HepG2 (cell line): Measurements from ENCODE around the gene PRXL2B. TPM values are rescaled to one million over a fixed set of nuclear protein-coding genes. Genes with fewer than 3 reads are reported as not detected.

Experiments
- CAMTA2 ChIP-seq: sonication (generic); formaldehyde crosslinking; IDR thresholded peaks from 2 replicates; pipeline ENCODE4 v1.4.0; 2020; ENCODE audit warnings: mild to moderate bottlenecking, missing genetic modification reagents, borderline replicate concordance
- HIVEP1 ChIP-seq: sonication (generic); formaldehyde crosslinking; IDR thresholded peaks from 2 replicates; pipeline ENCODE4 v1.4.0; 2020; ENCODE audit warnings: mild to moderate bottlenecking, missing genetic modification reagents
- HOMEZ ChIP-seq: IDR thresholded peaks from 2 replicates; pipeline ENCODE4 v1.6.1; 2016; ENCODE audit warnings: low read depth
- MTERF4 ChIP-seq: sonication (generic); formaldehyde crosslinking; IDR thresholded peaks from 2 replicates; pipeline ENCODE4 v1.8.0; 2023; ENCODE audit warnings: mild to moderate bottlenecking, missing genetic modification reagents
- PHF21A ChIP-seq: sonication (generic); formaldehyde crosslinking; IDR thresholded peaks from 2 replicates; pipeline ENCODE4 v1.5.0; 2020; ENCODE audit warnings: mild to moderate bottlenecking, missing genetic modification reagents
- TRAFD1 ChIP-seq: sonication (generic); formaldehyde crosslinking; IDR thresholded peaks from 2 replicates; pipeline ENCODE4 v1.5.1; 2020; ENCODE audit warnings: missing genetic modification reagents, mild to moderate bottlenecking, borderline replicate concordance
- ZBTB33 ChIP-seq: sonication (generic); formaldehyde crosslinking; IDR thresholded peaks from 2 replicates; pipeline ENCODE4 v1.4.0; 2020; ENCODE audit warnings: missing genetic modification reagents
- ZNF280D ChIP-seq: sonication (generic); formaldehyde crosslinking; IDR thresholded peaks from 2 replicates; pipeline ENCODE4 v1.5.1; 2020; ENCODE audit warnings: mild to moderate bottlenecking, missing genetic modification reagents
- ZNF383 ChIP-seq: sonication (generic); formaldehyde crosslinking; IDR thresholded peaks from 2 replicates; pipeline ENCODE4 v1.4.0; 2020; ENCODE audit warnings: missing genetic modification reagents, mild to moderate bottlenecking, borderline replicate concordance
- ZNF547 ChIP-seq: sonication (generic); formaldehyde crosslinking; IDR thresholded peaks from 2 replicates; pipeline ENCODE4 v1.5.1; 2020; ENCODE audit warnings: mild to moderate bottlenecking, missing genetic modification reagents
- ZNF569 ChIP-seq: sonication (generic); formaldehyde crosslinking; IDR thresholded peaks from 2 replicates; pipeline ENCODE4 v1.5.0; 2020; ENCODE audit warnings: mild to moderate bottlenecking, missing genetic modification reagents, moderate library complexity, borderline replicate concordance
- ZNF674 ChIP-seq: sonication (generic); formaldehyde crosslinking; IDR thresholded peaks from 2 replicates; pipeline ENCODE4 v1.5.0; 2020; ENCODE audit warnings: low read depth, mild to moderate bottlenecking, missing genetic modification reagents
- polyA plus RNA-seq, 8 experiments: library from polyadenylated mRNA; depleted of rRNA in 3 of 8; stranded (reverse) in 7 of 8; unstranded in 1 of 8; fragments of >200 nt; fragmentation: Illumina TruSeq in 4 of 8; extraction: Trizol in 4 of 8; gene quantifications; 2 replicates each; pipeline versions ENCODE4 v1.2.1 to v1.2.3, GENCODE V29; 2011 to 2016; ENCODE audit warnings: low read depth in 4 of 8, missing spikeins in 1 of 8, mixed read lengths in 1 of 8; ENCODE audit not compliant: insufficient read depth in 1 of 8
- total RNA-seq, 5 experiments: library from RNA; depleted of rRNA; stranded (reverse); fragments of >200 nt; fragmentation: Illumina TruSeq; extraction: Trizol; gene quantifications; 2 replicates each; pipeline ENCODE4 v1.2.3, GENCODE V29; 2016; ENCODE audit warnings: low read depth in 1 of 5
- TF ChIP-seq, protein P1 (sequence below): sonication (generic); formaldehyde crosslinking; IDR thresholded peaks from 2 replicates; pipeline ENCODE4 v1.8.0; 2022; ENCODE audit warnings: missing genetic modification reagents, mild to moderate bottlenecking, borderline replicate concordance

PRXL2B gene
- total and polyA plus RNA-seq, 2 of the 13 experiments (the other 11 are each of a cell fraction or from before 2014, with no cell fraction given) = 16.8 to 22.1 TPM

- TF ChIP-seq CAMTA2 (CRISPR knock-in tag) (no peak), HIVEP1 (CRISPR knock-in tag) (no peak), ZNF569 (CRISPR knock-in tag) (no peak), ZNF383 (no peak), HOMEZ (no peak), MTERF4 (CRISPR knock-in tag) (no peak), ZNF674 (CRISPR knock-in tag) (no peak), PHF21A (CRISPR knock-in tag) (no peak), TRAFD1 (CRISPR knock-in tag) (no peak), ZNF280D (CRISPR knock-in tag) (no peak), ZBTB33 (CRISPR knock-in tag) (no peak), ZNF547 (CRISPR knock-in tag) (no peak)
- TF ChIP-seq, protein P1, sequence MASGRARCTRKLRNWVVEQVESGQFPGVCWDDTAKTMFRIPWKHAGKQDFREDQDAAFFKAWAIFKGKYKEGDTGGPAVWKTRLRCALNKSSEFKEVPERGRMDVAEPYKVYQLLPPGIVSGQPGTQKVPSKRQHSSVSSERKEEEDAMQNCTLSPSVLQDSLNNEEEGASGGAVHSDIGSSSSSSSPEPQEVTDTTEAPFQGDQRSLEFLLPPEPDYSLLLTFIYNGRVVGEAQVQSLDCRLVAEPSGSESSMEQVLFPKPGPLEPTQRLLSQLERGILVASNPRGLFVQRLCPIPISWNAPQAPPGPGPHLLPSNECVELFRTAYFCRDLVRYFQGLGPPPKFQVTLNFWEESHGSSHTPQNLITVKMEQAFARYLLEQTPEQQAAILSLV (CRISPR knock-in tag) = peak; percentile 6; the same call in 1 of the 2 replicates
These were observed 1.1 kb upstream of the PRXL2B start (continued) for GRCh38 chr1:2585318-2586092.
